ENCODE data around the gene HTD2. TPM values are rescaled to one million over a fixed set of nuclear protein-coding genes. Genes with fewer than 3 reads are reported as not detected.

HTD2 gene
- polyA plus RNA-seq, 4 donors: 5.4 to 13.1 (median 7.1) TPM

DNA sequence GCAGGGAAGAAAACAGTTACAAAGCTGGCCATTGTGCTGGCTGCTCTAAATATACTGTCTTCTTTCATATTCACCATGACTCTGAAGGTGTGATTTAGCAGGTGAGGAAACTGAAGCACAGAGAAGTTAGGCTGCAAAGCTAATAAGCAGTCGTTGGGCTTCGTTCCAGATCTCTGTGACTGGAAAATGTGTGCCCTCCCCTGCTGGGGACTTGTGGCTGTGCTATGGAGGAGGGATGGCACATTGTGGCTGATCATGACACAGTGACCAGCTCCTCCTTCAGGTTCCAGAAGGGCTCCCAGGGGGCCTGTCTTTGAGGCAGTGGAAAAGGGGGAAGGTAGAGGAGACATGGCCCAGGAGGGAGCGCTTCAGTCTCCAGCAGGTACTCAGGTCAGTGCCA, 45.6 kb downstream of the HTD2 start:
- H3K9me3 ChIP-seq (ENCODE audit: control insufficient read depth in 2 of 2, insufficient read depth in 1 of 2, low read depth in 1 of 2, low read length in 1 of 2): no peaks in the 10 kb centered on the region
- no peak for DNase-seq
- FAIRE-seq: no peak
- peaks cover 0 to 6% (median 4%) of the 10 kb centered on the region in 3 donors for H3K4me1 ChIP-seq (ENCODE audit: control insufficient read depth in 3 of 3, insufficient read depth in 2 of 3, low read depth in 1 of 3, low read length in 2 of 3)
- no peaks in the 10 kb centered on the region for H3K36me3 ChIP-seq (ENCODE audit: control insufficient read depth in 3 of 3, insufficient read depth in 2 of 3, low read depth in 1 of 3, low read length in 3 of 3)
- peak overlapping the region in 1 of 3 donors; percentile 37 for H3K27ac ChIP-seq (ENCODE audit: low read depth in 1 of 3, low read length in 2 of 3)
- 83 to 89% (median 87%) methylated on average over 3 of the region's 3 CpGs for WGBS, 3 donors
- H3K4me3 ChIP-seq (ENCODE audit: low read depth in 1 of 3, low read length in 3 of 3): no peak overlapping the region
- H3K27me3 ChIP-seq (ENCODE audit: control insufficient read depth in 3 of 3, insufficient read depth in 3 of 3, low read length in 3 of 3): no peaks in the 10 kb centered on the region

GRCh38 chr3:58352626-58353025, 46.3 kb downstream of the HTD2 start:
- no peak overlapping the region for H3K4me3 ChIP-seq (ENCODE audit: low read depth in 1 of 3, low read length in 3 of 3)
- no peak overlapping the region for H3K27ac ChIP-seq (ENCODE audit: low read depth in 1 of 3, low read length in 2 of 3)
- FAIRE-seq (no peak), DNase-seq (no peak)
- H3K27me3 ChIP-seq (ENCODE audit: control insufficient read depth in 3 of 3, insufficient read depth in 3 of 3, low read length in 3 of 3): no peaks in the 10 kb centered on the region
- no peaks in the 10 kb centered on the region for H3K9me3 ChIP-seq (ENCODE audit: control insufficient read depth in 2 of 2, insufficient read depth in 1 of 2, low read depth in 1 of 2, low read length in 1 of 2)
- H3K4me1 ChIP-seq (ENCODE audit: control insufficient read depth in 3 of 3, insufficient read depth in 2 of 3, low read depth in 1 of 3, low read length in 2 of 3): peaks cover 0 to 6% (median 4%) of the 10 kb centered on the region in 3 donors
- WGBS, 3 donors: 83 to 94% (median 90%) methylated on average over 6 of the region's 6 CpGs
- H3K36me3 ChIP-seq (ENCODE audit: control insufficient read depth in 3 of 3, insufficient read depth in 2 of 3, low read depth in 1 of 3, low read length in 3 of 3): no peaks in the 10 kb centered on the region

GRCh38 chr3:58353722-58354553, 47.6 kb downstream of the HTD2 start:
- DNase-seq (peak in 1 of 2 donors; percentile 12), FAIRE-seq (no peak)
- Histone ChIP-seq H3K4me3 (ENCODE audit: low read depth in 1 of 3, low read length in 3 of 3) (no peak overlapping the region), H3K4me1 (ENCODE audit: control insufficient read depth in 3 of 3, insufficient read depth in 2 of 3, low read depth in 1 of 3, low read length in 2 of 3) (peaks cover 0 to 3% (median 0%) of the 10 kb centered on the region in 3 donors), H3K36me3 (ENCODE audit: control insufficient read depth in 3 of 3, insufficient read depth in 2 of 3, low read depth in 1 of 3, low read length in 3 of 3) (no peaks in the 10 kb centered on the region), H3K9me3 (ENCODE audit: control insufficient read depth in 2 of 2, insufficient read depth in 1 of 2, low read depth in 1 of 2, low read length in 1 of 2) (no peaks in the 10 kb centered on the region), H3K27me3 (ENCODE audit: control insufficient read depth in 3 of 3, insufficient read depth in 3 of 3, low read length in 3 of 3) (no peaks in the 10 kb centered on the region), H3K27ac (ENCODE audit: low read depth in 1 of 3, low read length in 2 of 3) (peak overlapping the region in 1 of 3 donors; percentile 11)
- 74 to 84% (median 83%) methylated on average over 8 of the region's 8 CpGs for WGBS, 3 donors

- H3K4me1 ChIP-seq (ENCODE audit: control insufficient read depth in 3 of 3, insufficient read depth in 2 of 3, low read depth in 1 of 3, low read length in 2 of 3): peaks cover 0 to 3% (median 0%) of the 10 kb centered on the region in 3 donors
- H3K4me3 ChIP-seq (ENCODE audit: low read depth in 1 of 3, low read length in 3 of 3): no peak overlapping the region
- WGBS, 3 donors: 84 to 94% (median 89%) methylated on average over 8 of the region's 8 CpGs
- H3K27me3 ChIP-seq (ENCODE audit: control insufficient read depth in 3 of 3, insufficient read depth in 3 of 3, low read length in 3 of 3): no peaks in the 10 kb centered on the region
- H3K9me3 ChIP-seq (ENCODE audit: control insufficient read depth in 2 of 2, insufficient read depth in 1 of 2, low read depth in 1 of 2, low read length in 1 of 2): no peaks in the 10 kb centered on the region
- no peak overlapping the region for H3K27ac ChIP-seq (ENCODE audit: low read depth in 1 of 3, low read length in 2 of 3)
- FAIRE-seq (no peak), DNase-seq (no peak)
- H3K36me3 ChIP-seq (ENCODE audit: control insufficient read depth in 3 of 3, insufficient read depth in 2 of 3, low read depth in 1 of 3, low read length in 3 of 3): no peaks in the 10 kb centered on the region
Measured at GRCh38 chr3:58355179-58355578, 48.9 kb downstream of the HTD2 start.

GRCh38 chr3:58356054-58356453, 49.7 kb downstream of the HTD2 start:
- Histone ChIP-seq H3K4me3 (ENCODE audit: low read depth in 1 of 3, low read length in 3 of 3) (no peak overlapping the region), H3K9me3 (ENCODE audit: control insufficient read depth in 2 of 2, insufficient read depth in 1 of 2, low read depth in 1 of 2, low read length in 1 of 2) (no peaks in the 10 kb centered on the region), H3K36me3 (ENCODE audit: control insufficient read depth in 3 of 3, insufficient read depth in 2 of 3, low read depth in 1 of 3, low read length in 3 of 3) (no peaks in the 10 kb centered on the region), H3K27me3 (ENCODE audit: control insufficient read depth in 3 of 3, insufficient read depth in 3 of 3, low read length in 3 of 3) (no peaks in the 10 kb centered on the region), H3K27ac (ENCODE audit: low read depth in 1 of 3, low read length in 2 of 3) (no peak overlapping the region), H3K4me1 (ENCODE audit: control insufficient read depth in 3 of 3, insufficient read depth in 2 of 3, low read depth in 1 of 3, low read length in 2 of 3) (peaks cover 0 to 3% (median 0%) of the 10 kb centered on the region in 3 donors)
- 33 to 45% (median 43%) methylated on average over 4 of the region's 4 CpGs for WGBS, 3 donors
- DNase-seq (peak in 1 of 2 donors; percentile 5), FAIRE-seq (no peak)

- 83 to 92% (median 87%) methylated on average over 3 of the region's 3 CpGs for WGBS, 3 donors
- H3K9me3 ChIP-seq (ENCODE audit: control insufficient read depth in 2 of 2, insufficient read depth in 1 of 2, low read depth in 1 of 2, low read length in 1 of 2): no peaks in the 10 kb centered on the region
- H3K4me3 ChIP-seq (ENCODE audit: low read depth in 1 of 3, low read length in 3 of 3): no peak overlapping the region
- H3K36me3 ChIP-seq (ENCODE audit: control insufficient read depth in 3 of 3, insufficient read depth in 2 of 3, low read depth in 1 of 3, low read length in 3 of 3): no peaks in the 10 kb centered on the region
- H3K27me3 ChIP-seq (ENCODE audit: control insufficient read depth in 3 of 3, insufficient read depth in 3 of 3, low read length in 3 of 3): no peaks in the 10 kb centered on the region
- DNase-seq (no peak), FAIRE-seq (no peak)
- H3K27ac ChIP-seq (ENCODE audit: low read depth in 1 of 3, low read length in 2 of 3): no peak overlapping the region
- H3K4me1 ChIP-seq (ENCODE audit: control insufficient read depth in 3 of 3, insufficient read depth in 2 of 3, low read depth in 1 of 3, low read length in 2 of 3): peaks cover 0 to 3% (median 0%) of the 10 kb centered on the region in 3 donors
Measured at GRCh38 chr3:58357402-58357801, 51.1 kb downstream of the HTD2 start.

- no peak for FAIRE-seq
- no peak overlapping the region for H3K27ac ChIP-seq (ENCODE audit: low read depth in 1 of 3, low read length in 2 of 3)
- WGBS, 3 donors: 87 to 100% (median 92%) methylated on average over 3 of the region's 3 CpGs
Measured at GRCh38 chr3:58358092-58358491, 51.8 kb downstream of the HTD2 start.

GRCh38 chr3:58358808-58359207, 52.5 kb downstream of the HTD2 start:
- FAIRE-seq: no peak
- 71 to 93% (median 92%) methylated on average over 4 of the region's 4 CpGs for WGBS, 3 donors
- no peak for DNase-seq
- H3K27ac ChIP-seq (ENCODE audit: low read depth in 1 of 3, low read length in 2 of 3): no peak overlapping the region
- no peaks in the 10 kb centered on the region for H3K27me3 ChIP-seq (ENCODE audit: control insufficient read depth in 3 of 3, insufficient read depth in 3 of 3, low read length in 3 of 3)
- H3K36me3 ChIP-seq (ENCODE audit: control insufficient read depth in 3 of 3, insufficient read depth in 2 of 3, low read depth in 1 of 3, low read length in 3 of 3): no peaks in the 10 kb centered on the region
- H3K4me1 ChIP-seq (ENCODE audit: control insufficient read depth in 3 of 3, insufficient read depth in 2 of 3, low read depth in 1 of 3, low read length in 2 of 3): peaks cover 0 to 2% (median 0%) of the 10 kb centered on the region in 3 donors
- no peaks in the 10 kb centered on the region for H3K9me3 ChIP-seq (ENCODE audit: control insufficient read depth in 2 of 2, insufficient read depth in 1 of 2, low read depth in 1 of 2, low read length in 1 of 2)
- no peak overlapping the region for H3K4me3 ChIP-seq (ENCODE audit: low read depth in 1 of 3, low read length in 3 of 3)

More at GRCh38 chr3:58358092-58358491, 51.8 kb downstream of the HTD2 start:
- Histone ChIP-seq H3K4me1 (ENCODE audit: control insufficient read depth in 3 of 3, insufficient read depth in 2 of 3, low read depth in 1 of 3, low read length in 2 of 3) (peaks cover 0 to 3% (median 0%) of the 10 kb centered on the region in 3 donors), H3K4me3 (ENCODE audit: low read depth in 1 of 3, low read length in 3 of 3) (no peak overlapping the region), H3K36me3 (ENCODE audit: control insufficient read depth in 3 of 3, insufficient read depth in 2 of 3, low read depth in 1 of 3, low read length in 3 of 3) (no peaks in the 10 kb centered on the region), H3K27me3 (ENCODE audit: control insufficient read depth in 3 of 3, insufficient read depth in 3 of 3, low read length in 3 of 3) (no peaks in the 10 kb centered on the region), H3K9me3 (ENCODE audit: control insufficient read depth in 2 of 2, insufficient read depth in 1 of 2, low read depth in 1 of 2, low read length in 1 of 2) (no peaks in the 10 kb centered on the region)
- no peak for DNase-seq
